HG03135 (cell line): ENCODE results near the gene CLEC2A.
"Not testable (repeated sequence)": the region's sequence is repeated elsewhere in the genome, so short reads cannot be mapped to it uniquely, and the experiment has no call there.

ENCODE experiments used
- ATAC-seq: cut with Tn5 transposase; IDR thresholded peaks from one replicate; pipeline ENCODE4 v1.9.1; 2021; ENCODE audit warnings: mild to moderate bottlenecking, moderate library complexity; ENCODE audit not compliant: unreplicated experiment

Gene CLEC2A

DNA sequence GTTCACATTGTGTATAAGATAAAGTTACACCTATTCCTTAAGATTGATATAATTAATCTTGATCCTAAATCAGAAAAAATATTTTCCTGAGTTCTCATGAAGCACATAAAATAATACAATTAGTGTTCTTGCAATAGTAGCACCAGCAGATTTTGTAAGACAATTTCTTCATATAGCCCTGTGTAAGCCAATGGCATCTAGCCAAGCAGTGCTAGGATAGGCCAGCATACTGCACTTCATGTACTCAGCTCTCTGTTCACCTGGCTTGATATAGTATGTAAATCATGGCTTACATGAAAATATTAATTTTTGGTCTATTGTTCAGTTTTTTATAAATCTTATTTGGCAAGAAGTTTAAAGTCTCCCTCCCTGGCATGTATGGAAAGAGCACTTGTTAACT lies 49.0 kb downstream of the CLEC2A start:
- ATAC-seq, result no peak

- ATAC-seq, result no peak
Observed at GRCh38 chr12:9881988-9882387, 50.2 kb downstream of the CLEC2A start.

DNA sequence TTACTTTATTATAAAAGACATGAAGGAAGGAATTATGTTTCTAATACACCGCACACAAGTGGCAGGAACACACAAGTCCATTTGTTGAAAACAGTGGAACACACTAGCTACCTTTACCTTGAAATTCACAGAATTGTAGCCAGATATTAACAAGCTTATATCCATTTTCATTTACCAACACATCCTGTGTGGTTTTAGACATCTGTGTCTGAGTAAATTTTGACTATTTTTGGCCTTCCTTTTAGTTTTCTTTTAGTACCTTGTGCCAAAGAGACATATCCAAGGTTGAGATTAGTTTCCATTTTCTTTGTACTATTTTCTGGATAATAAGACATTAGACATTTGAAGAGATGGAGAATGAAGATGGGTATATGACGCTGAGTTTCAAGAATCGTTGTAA lies 50.9 kb downstream of the CLEC2A start, which contains the start of gene KLRF2:
Gene KLRF2 (plus strand): TSS at position 244 of the 400 bp plus-strand sequence. CDS start 107 bp downstream, at position 351.
- no peak for ATAC-seq

DNA sequence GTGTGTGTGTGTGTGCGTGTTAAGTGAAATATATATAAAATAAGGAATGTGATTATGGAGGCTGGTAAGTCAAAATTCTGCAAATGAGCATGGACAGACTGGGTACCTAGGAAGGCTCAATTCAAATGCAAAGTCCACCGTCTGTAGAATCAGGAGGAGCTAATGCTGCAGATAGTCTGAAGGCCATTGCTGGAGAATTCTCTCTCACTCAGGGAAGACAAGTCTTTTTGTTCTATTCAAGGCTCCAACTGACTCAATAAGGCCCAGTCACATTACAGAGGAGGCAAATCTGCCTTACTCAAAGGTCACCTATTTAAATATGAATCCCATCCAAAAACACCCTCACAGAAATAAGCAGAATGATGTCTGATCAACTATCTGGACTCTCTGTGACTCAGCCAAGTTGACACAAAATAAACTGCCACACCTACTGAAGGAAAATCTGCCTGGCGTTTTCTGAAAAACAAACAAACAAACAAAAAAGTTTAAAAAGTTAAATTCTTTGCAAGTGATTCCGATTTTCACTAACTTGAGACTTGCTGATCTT lies 51.6 kb downstream of the CLEC2A start:
- ATAC-seq, result no peak

GRCh38 chr12:9876120-9876519 lies 56.0 kb downstream of the CLEC2A start:
- ATAC-seq, result not testable (repeated sequence)

DNA sequence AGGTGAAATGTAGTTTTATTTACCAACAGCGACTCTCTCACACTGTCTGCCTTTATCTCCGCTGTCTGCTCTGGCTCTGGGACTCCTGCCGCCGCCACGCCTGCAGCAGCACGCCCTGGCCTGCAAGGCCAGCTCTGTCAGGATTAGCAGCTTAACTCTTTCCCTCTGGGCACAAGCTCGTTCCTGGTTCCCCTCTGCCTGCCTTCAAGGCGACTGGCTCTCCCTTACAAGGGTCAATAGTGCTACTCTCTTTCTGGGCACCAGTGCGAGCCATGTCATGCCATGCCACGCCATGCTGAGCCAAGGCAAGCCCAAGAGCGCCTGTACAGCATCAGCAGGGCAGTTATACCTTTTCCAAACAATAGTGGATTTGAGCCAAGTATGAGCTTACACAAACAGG lies 59.4 kb downstream of the CLEC2A start:
- ATAC-seq, result no peak

- ATAC-seq, result no peak
Observed at GRCh38 chr12:9872162-9872561, 60.0 kb downstream of the CLEC2A start.

GRCh38 chr12:9870286-9870866 lies 61.8 kb downstream of the CLEC2A start:
- no peak for ATAC-seq

GRCh38 chr12:9869307-9870161 lies 62.6 kb downstream of the CLEC2A start, which contains the start of gene CLEC2B:
TSS of gene CLEC2B (minus strand) at chr12:9869354.
- ATAC-seq, result peak; percentile 39

DNA sequence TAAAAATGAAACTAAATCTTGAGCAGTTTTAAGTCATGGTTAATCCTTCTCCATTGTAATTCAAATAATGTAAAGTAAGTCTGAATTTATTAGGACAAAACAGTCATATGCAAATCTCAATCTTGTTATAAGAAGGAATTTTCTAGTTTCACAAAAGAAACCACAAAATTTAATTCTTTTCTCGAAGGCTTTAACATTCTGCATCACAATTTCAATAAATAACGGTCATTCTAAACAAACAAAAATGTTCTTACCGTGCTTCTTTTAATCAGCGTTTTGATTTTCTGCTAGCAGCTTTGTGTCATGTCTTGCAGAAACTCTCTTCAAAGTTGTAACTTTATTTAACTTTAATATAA lies 63.2 kb downstream of the CLEC2A start:
- no peak for ATAC-seq

DNA sequence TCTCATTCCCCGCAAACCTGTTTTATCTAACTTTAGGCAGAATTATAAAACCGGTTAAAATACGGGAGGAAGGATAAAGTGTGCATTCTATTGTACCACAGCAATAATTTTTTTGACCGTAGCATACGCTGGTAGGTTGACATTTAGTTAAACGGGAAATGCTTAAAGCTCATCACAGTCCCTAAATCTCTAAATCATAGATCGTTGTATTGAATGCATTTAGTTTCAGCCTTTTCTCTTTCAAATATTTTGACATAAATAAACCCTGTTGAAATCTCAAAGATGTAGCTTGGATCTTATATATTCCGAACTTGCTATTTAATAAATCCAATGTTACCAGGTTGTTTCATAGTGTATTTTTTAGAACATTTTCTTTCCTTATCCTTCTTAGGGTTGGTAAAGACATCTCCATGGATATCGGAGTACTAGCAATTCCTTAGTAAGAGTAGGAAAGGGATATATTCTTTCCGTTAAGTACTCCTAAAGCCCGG lies 63.8 kb downstream of the CLEC2A start:
- ATAC-seq, result no peak

- no peak for ATAC-seq
Observed at GRCh38 chr12:9867531-9867930, 64.6 kb downstream of the CLEC2A start.

DNA sequence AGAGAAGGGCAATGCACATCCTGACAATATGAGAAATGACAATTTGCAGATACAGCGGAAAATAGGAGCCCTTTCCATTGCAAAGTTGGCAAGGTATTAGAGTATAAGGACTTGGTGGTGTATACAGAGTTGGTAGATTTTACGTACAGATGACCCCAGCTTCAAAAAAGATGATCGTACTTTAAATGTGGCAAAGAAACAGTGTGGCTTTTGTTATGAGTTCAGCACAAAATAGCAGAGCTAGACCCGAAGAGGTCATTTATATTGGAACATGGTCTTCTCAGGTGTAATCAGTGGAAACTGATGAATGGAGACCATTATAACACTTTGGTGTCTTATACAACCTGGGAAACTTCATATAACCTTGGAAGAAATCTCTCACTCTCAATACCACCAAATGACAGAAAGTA lies 65.3 kb downstream of the CLEC2A start:
- no peak for ATAC-seq

GRCh38 chr12:9864913-9865675 lies 67.1 kb downstream of the CLEC2A start:
- ATAC-seq, result no peak
